ENCODE results near the gene OXSR1.

DNA sequence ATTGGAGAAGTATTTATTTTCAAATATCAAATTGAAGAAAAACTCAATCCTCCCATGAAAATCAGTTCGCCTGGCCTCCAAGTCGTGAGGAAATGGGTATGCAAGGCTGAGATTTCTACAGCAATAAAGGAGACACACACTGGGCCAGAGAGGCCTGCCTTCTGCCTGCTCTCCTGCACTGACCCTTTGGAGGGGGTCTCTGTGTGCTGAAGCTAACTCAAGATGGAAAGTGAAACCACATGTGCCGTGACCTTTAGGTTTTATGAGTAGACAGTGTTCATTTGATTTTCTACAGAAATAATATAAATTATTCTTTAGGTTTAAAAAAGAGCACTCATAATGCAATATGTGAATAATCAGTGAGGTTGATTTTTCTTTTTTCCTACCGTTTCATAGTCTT is 88.4 kb downstream of the OXSR1 start:
- TF ChIP-seq POU2F2 (IDR thresholded peaks at IDR 0.05; ENCODE audit: low read depth, low read length): no peak
- TF ChIP-seq PAX5 (IDR thresholded peaks at IDR 0.05; ENCODE audit: insufficient read depth, low read length, severe bottlenecking): no peak
- no peak for TF ChIP-seq POLR2AphosphoS5 (IDR thresholded peaks at IDR 0.05; ENCODE audit: low read depth, low read length)
- TF ChIP-seq POLR2A (IDR thresholded peaks at IDR 0.05; ENCODE audit: low read depth, low read length): no peak
- TF ChIP-seq TAF1 (IDR thresholded peaks at IDR 0.05; ENCODE audit: low read depth, low read length): no peak

All from GM12891 (cell line).